ENCODE data around the gene DHX9. TPM values are rescaled to one million over a fixed set of nuclear protein-coding genes. Genes with fewer than 3 reads are reported as not detected.

DHX9 gene
- total and polyA plus RNA-seq, 10 of the 15 experiments (the other 5 are each of a cell fraction or from before 2014, with no cell fraction given) = 90.7 to 234 (median 217) TPM

GRCh38 chr1:182811975-182812722 is 27.0 kb upstream of the DHX9 start:
- ATAC-seq (no peak), FAIRE-seq (no peak), DNase-seq (ENCODE audit: low read depth, low spot score) (no peak)
- no peak overlapping the region for H3K4me2 ChIP-seq (ENCODE audit: control insufficient read depth, insufficient read depth)
- no peaks in the 10 kb centered on the region for H4K20me1 ChIP-seq (ENCODE audit: control insufficient read depth, insufficient read depth)
- WGBS (ENCODE audit: insufficient coverage, insufficient replicate concordance, low lambda C conversion rate, missing lambda C conversion rate) = 90% methylated on average over 4 of the region's 4 CpGs
- no TSS peak for BruUV-seq (replicated peaks)
- no peaks in the 10 kb centered on the region for H3K9me3 ChIP-seq (replicated peaks; ENCODE audit: control insufficient read depth, insufficient read depth, low read length)
- H3K36me3 ChIP-seq (ENCODE audit: control insufficient read depth in 2 of 2, insufficient read depth in 2 of 2, low read length in 1 of 2) = no peaks in the 10 kb centered on the region
- ChIA-PET RAD21 (ENCODE audit: unreplicated experiment) (no interaction called here), SMC1A (ENCODE audit: uncharacterized antibody, unreplicated experiment) (no interaction called here), POLR2A (interaction anchor here (0.6 kb wide), 1 partner anchor 197 kb away, joined by 4 read pairs; no protein-coding TSS in a partner anchor), CTCF (interaction anchor here (1.2 kb wide), 1 partner anchor 11 kb away, joined by 3 read pairs; no protein-coding TSS in a partner anchor)
- intact Hi-C loops (cut with micrococcal nuclease; ENCODE audit: unreplicated experiment) = no loop called here
- no peak overlapping the region for H2AFZ ChIP-seq (ENCODE audit: control insufficient read depth, low read depth, low read length)
- in situ Hi-C loops (cut with MboI) = no loop called here
- H3K27ac ChIP-seq (ENCODE audit: control insufficient read depth, insufficient read depth) = no peak overlapping the region
- H3K4me1 ChIP-seq (ENCODE audit: control insufficient read depth, insufficient read depth, low read length) = no peaks in the 10 kb centered on the region
- H3K27me3 ChIP-seq (replicated peaks in 1 of 2; ENCODE audit: control insufficient read depth in 2 of 2, insufficient read depth in 2 of 2, low read length in 1 of 2) = no peaks in the 10 kb centered on the region
- no peak overlapping the region for H3K9ac ChIP-seq (ENCODE audit: control insufficient read depth, insufficient read depth, low read length)
- no peaks in the 10 kb centered on the region for H3K79me2 ChIP-seq (ENCODE audit: control insufficient read depth, insufficient read depth, low read length)
- no peak overlapping the region for H3K4me3 ChIP-seq
- no peak for TF ChIP-seq HCFC1 (IDR thresholded peaks at IDR 0.05; ENCODE audit: low read length)
- no peak for TF ChIP-seq MEF2B (IDR thresholded peaks at IDR 0.05; ENCODE audit: partially characterized antibody, poor library complexity, severe bottlenecking)
- no peak for TF ChIP-seq USF2 (IDR thresholded peaks at IDR 0.05; ENCODE audit: borderline replicate concordance, low read depth, low read length)
- TF ChIP-seq JUND (IDR thresholded peaks at IDR 0.05; ENCODE audit: low read depth, low read length) = no peak
- TF ChIP-seq ATF3 (IDR thresholded peaks at IDR 0.05; ENCODE audit: borderline replicate concordance, extremely low read depth, low read depth, low read length) = no peak
- no peak for TF ChIP-seq SMC3 (IDR thresholded peaks at IDR 0.05; ENCODE audit: borderline replicate concordance, low read length)
- no peak for TF ChIP-seq DPF2 (IDR thresholded peaks at IDR 0.05)
- no peak for TF ChIP-seq BCL3 (IDR thresholded peaks at IDR 0.05; ENCODE audit: borderline replicate concordance, insufficient read depth, low read depth, low read length, poor library complexity, severe bottlenecking)
- TF ChIP-seq MTA2 (IDR thresholded peaks at IDR 0.05; ENCODE audit: low read depth) = no peak
- no peak for TF ChIP-seq RB1 (IDR thresholded peaks at IDR 0.05; ENCODE audit: borderline replicate concordance)
- no peak for TF ChIP-seq GABPA (IDR thresholded peaks at IDR 0.05; ENCODE audit: low read depth)
- no peak for TF ChIP-seq RFX5 (IDR thresholded peaks at IDR 0.05; ENCODE audit: low read depth, low read length)
- no peak for TF ChIP-seq HSF1 (IDR thresholded peaks at IDR 0.05; ENCODE audit: low read depth, low read length)
- no peak for TF ChIP-seq E4F1 (IDR thresholded peaks at IDR 0.05; ENCODE audit: borderline replicate concordance, partially characterized antibody)
- no peak for TF ChIP-seq ZSCAN29 (IDR thresholded peaks at IDR 0.05)
- no peak for TF ChIP-seq STAT1 (conservative IDR thresholded peaks at IDR 0.05)
